ENCODE data around the gene SIAH1.

SIAH1 gene

DNA sequence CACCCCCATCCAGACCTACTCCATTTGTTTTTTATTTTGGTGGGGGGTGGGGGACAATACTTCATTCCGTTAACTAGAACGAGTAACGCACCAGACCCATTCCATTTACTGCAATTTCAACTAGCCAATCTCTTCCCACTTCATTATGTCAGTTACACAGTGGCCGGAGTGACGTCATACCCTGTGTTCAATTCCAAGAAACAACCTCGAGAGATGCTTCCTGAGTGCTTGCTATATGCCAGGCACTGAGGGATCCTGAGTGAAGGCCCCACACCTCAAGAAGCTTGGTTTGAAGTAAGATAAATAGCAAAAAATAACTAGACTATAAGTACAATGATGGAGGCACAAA, 9.1 kb upstream of the SIAH1 start:
- no peak overlapping the region for H3K4me3 ChIP-seq (ENCODE audit: low read depth, low read length)
- no peaks in the 10 kb centered on the region for H3K4me1 ChIP-seq (ENCODE audit: control insufficient read depth, insufficient read depth, low read length)
- TF ChIP-seq ZXDB (tag by site-specific recombination; IDR thresholded peaks at IDR 0.05) (no peak), ZNF354C (tag by site-specific recombination; IDR thresholded peaks at IDR 0.05; ENCODE audit: borderline replicate concordance, low read depth) (no peak), ZBTB26 (tag by site-specific recombination; optimal IDR thresholded peaks at IDR 0.05) (no peak)
- TF ChIP-seq, protein P1, sequence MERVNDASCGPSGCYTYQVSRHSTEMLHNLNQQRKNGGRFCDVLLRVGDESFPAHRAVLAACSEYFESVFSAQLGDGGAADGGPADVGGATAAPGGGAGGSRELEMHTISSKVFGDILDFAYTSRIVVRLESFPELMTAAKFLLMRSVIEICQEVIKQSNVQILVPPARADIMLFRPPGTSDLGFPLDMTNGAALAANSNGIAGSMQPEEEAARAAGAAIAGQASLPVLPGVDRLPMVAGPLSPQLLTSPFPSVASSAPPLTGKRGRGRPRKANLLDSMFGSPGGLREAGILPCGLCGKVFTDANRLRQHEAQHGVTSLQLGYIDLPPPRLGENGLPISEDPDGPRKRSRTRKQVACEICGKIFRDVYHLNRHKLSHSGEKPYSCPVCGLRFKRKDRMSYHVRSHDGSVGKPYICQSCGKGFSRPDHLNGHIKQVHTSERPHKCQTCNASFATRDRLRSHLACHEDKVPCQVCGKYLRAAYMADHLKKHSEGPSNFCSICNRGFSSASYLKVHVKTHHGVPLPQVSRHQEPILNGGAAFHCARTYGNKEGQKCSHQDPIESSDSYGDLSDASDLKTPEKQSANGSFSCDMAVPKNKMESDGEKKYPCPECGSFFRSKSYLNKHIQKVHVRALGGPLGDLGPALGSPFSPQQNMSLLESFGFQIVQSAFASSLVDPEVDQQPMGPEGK (tag by site-specific recombination; IDR thresholded peaks at IDR 0.05) = no peak
- ChIA-PET CTCF (interaction anchor here (0.6 kb wide), 1 partner anchor 338 kb away, joined by 3 read pairs; no protein-coding TSS in a partner anchor), POLR2A (no interaction called here)
- no peak overlapping the region for H3K27ac ChIP-seq (ENCODE audit: extremely low read depth, low read depth, low read length)
- no peaks in the 10 kb centered on the region for H3K36me3 ChIP-seq (ENCODE audit: control insufficient read depth in 2 of 2, insufficient read depth in 1 of 2, low read length in 2 of 2)
- H3K9me3 ChIP-seq (ENCODE audit: control insufficient read depth, insufficient read depth, low read depth, low read length) = no peaks in the 10 kb centered on the region

- Histone ChIP-seq H3K4me1 (ENCODE audit: control insufficient read depth, insufficient read depth, low read length) (no peaks in the 10 kb centered on the region), H3K4me3 (ENCODE audit: low read depth, low read length) (no peak overlapping the region), H3K9me3 (ENCODE audit: control insufficient read depth, insufficient read depth, low read depth, low read length) (no peaks in the 10 kb centered on the region), H3K36me3 (ENCODE audit: control insufficient read depth in 2 of 2, insufficient read depth in 1 of 2, low read length in 2 of 2) (no peaks in the 10 kb centered on the region), H3K27ac (ENCODE audit: extremely low read depth, low read depth, low read length) (no peak overlapping the region)
- ChIA-PET POLR2A (no interaction called here), CTCF (no interaction called here)
- no peak for TF ChIP-seq ZNF610 (tag by site-specific recombination; IDR thresholded peaks at IDR 0.05; ENCODE audit: borderline replicate concordance)
- 0 out of 2 replicates have a peak, but pooled peaks have one; percentile 20 for TF ChIP-seq ZNF335 (tag by site-specific recombination; conservative IDR thresholded peaks at IDR 0.05)
- no peak for TF ChIP-seq ZSCAN16 (tag by site-specific recombination; IDR thresholded peaks at IDR 0.05)
- no peak for TF ChIP-seq ZNF214 (tag by site-specific recombination; IDR thresholded peaks at IDR 0.05; ENCODE audit: borderline replicate concordance)
- no peak for TF ChIP-seq FEZF1 (tag by site-specific recombination; IDR thresholded peaks at IDR 0.05)
- TF ChIP-seq, protein P1 (tag by site-specific recombination; IDR thresholded peaks at IDR 0.05) = no peak
Measured at GRCh38 chr16:48393485-48394354, 8.5 kb upstream of the SIAH1 start.

DNA sequence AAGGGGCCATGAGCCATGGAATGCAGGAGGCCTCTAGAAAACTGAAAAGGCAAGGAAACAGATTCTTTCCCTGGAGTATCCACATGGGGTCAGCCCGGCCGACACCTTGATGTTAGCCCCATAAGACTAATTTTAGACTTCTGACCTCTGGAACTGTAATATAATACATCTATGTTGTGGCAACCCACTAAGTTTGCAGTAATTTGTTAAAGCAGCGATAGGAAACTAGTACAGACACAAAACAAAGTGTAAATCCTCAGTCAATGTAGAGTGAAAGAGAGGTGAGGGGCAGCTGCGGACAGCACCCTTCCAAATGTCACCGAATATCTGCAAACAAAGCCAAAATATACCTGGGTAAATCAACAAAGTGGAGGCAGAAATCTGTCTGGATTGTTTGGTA, 7.2 kb upstream of the SIAH1 start:
- no peaks in the 10 kb centered on the region for H3K9me3 ChIP-seq (ENCODE audit: control insufficient read depth, insufficient read depth, low read depth, low read length)
- POLR2A ChIA-PET = no interaction called here
- no peak overlapping the region for H3K27ac ChIP-seq (ENCODE audit: extremely low read depth, low read depth, low read length)
- CTCF ChIA-PET = no interaction called here
- no peaks in the 10 kb centered on the region for H3K36me3 ChIP-seq (ENCODE audit: control insufficient read depth in 2 of 2, insufficient read depth in 1 of 2, low read length in 2 of 2)
- no peaks in the 10 kb centered on the region for H3K4me1 ChIP-seq (ENCODE audit: control insufficient read depth, insufficient read depth, low read length)
- no peak overlapping the region for H3K4me3 ChIP-seq (ENCODE audit: low read depth, low read length)
- TF ChIP-seq ZNF10 (tag by site-specific recombination; IDR thresholded peaks at IDR 0.05) (no peak), ZNF292 (tag by site-specific recombination; IDR thresholded peaks at IDR 0.05; ENCODE audit: borderline replicate concordance, low read depth) (no peak), ZNF501 (tag by site-specific recombination; IDR thresholded peaks at IDR 0.05) (no peak), ZNF155 (tag by site-specific recombination; IDR thresholded peaks at IDR 0.05) (no peak), ZNF266 (tag by site-specific recombination; IDR thresholded peaks at IDR 0.05; ENCODE audit: low read depth) (no peak), ZBTB17 (tag by site-specific recombination; IDR thresholded peaks at IDR 0.05) (no peak), ZNF133 (tag by site-specific recombination; IDR thresholded peaks at IDR 0.05) (no peak), ZNF416 (tag by site-specific recombination; IDR thresholded peaks at IDR 0.05) (no peak), ZNF174 (tag by site-specific recombination; IDR thresholded peaks at IDR 0.05) (no peak), ZBTB48 (tag by site-specific recombination; IDR thresholded peaks at IDR 0.05) (no peak), SP7 (tag by site-specific recombination; IDR thresholded peaks at IDR 0.05) (no peak)
- TF ChIP-seq, protein P2, sequence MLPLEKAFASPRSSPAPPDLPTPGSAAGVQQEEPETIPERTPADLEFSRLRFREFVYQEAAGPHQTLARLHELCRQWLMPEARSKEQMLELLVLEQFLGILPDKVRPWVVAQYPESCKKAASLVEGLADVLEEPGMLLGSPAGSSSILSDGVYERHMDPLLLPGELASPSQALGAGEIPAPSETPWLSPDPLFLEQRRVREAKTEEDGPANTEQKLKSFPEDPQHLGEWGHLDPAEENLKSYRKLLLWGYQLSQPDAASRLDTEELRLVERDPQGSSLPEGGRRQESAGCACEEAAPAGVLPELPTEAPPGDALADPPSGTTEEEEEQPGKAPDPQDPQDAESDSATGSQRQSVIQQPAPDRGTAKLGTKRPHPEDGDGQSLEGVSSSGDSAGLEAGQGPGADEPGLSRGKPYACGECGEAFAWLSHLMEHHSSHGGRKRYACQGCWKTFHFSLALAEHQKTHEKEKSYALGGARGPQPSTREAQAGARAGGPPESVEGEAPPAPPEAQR (tag by site-specific recombination; IDR thresholded peaks at IDR 0.05) = no peak
- TF ChIP-seq, protein P3, sequence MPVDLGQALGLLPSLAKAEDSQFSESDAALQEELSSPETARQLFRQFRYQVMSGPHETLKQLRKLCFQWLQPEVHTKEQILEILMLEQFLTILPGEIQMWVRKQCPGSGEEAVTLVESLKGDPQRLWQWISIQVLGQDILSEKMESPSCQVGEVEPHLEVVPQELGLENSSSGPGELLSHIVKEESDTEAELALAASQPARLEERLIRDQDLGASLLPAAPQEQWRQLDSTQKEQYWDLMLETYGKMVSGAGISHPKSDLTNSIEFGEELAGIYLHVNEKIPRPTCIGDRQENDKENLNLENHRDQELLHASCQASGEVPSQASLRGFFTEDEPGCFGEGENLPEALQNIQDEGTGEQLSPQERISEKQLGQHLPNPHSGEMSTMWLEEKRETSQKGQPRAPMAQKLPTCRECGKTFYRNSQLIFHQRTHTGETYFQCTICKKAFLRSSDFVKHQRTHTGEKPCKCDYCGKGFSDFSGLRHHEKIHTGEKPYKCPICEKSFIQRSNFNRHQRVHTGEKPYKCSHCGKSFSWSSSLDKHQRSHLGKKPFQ (tag by site-specific recombination; IDR thresholded peaks at IDR 0.05) = no peak
